Measurements from ENCODE around the gene DUSP10.

DNA sequence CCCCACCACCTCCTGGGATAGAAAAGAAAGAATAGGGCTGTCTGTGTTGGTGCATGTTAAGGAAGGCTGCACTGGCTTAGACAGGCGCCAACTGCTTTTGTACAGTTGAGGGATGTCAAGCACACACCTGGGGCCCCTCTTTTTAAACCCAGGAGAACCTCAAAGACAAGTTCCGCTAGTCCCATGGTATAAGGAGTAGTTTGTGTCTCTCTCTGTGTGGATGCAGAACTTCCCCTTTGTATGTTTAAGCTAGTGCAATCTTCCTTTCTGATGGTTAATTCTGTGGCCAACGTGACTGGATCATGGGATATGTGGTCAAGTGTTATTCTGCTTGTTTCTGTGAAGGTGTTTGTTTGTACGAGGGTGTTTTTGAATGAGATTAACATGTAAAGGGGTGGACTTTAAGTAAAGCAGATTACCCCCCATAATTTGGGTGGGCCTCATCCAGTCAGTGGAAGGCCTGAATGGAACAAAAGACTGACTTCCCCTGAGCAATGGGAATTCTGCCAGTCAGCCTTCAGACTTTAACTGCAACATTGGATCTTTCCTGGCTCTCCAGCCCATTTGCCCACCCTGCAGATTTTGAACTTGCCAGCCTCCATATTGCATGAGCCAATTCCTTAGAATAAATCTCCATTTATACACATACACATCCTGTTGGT is 9.5 kb upstream of the DUSP10 start:
- TF ChIP-seq, protein P1, sequence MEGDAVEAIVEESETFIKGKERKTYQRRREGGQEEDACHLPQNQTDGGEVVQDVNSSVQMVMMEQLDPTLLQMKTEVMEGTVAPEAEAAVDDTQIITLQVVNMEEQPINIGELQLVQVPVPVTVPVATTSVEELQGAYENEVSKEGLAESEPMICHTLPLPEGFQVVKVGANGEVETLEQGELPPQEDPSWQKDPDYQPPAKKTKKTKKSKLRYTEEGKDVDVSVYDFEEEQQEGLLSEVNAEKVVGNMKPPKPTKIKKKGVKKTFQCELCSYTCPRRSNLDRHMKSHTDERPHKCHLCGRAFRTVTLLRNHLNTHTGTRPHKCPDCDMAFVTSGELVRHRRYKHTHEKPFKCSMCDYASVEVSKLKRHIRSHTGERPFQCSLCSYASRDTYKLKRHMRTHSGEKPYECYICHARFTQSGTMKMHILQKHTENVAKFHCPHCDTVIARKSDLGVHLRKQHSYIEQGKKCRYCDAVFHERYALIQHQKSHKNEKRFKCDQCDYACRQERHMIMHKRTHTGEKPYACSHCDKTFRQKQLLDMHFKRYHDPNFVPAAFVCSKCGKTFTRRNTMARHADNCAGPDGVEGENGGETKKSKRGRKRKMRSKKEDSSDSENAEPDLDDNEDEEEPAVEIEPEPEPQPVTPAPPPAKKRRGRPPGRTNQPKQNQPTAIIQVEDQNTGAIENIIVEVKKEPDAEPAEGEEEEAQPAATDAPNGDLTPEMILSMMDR (IDR thresholded peaks at IDR 0.05): no peak
- TF ChIP-seq POLR2A (IDR thresholded peaks at IDR 0.05) (no peak), EP300 (IDR thresholded peaks at IDR 0.05) (no peak), POLR2AphosphoS5 (IDR thresholded peaks at IDR 0.05) (no peak)
